ENCODE measurements around the gene FPGS.
"Not testable (repeated sequence)": the region's sequence is repeated elsewhere in the genome, so short reads cannot be mapped to it uniquely, and the experiment has no call there.

FPGS gene

GRCh38 chr9:127832248-127832647, 29.6 kb downstream of the FPGS start:
- in situ Hi-C loops (cut with MboI; ENCODE audit: low sequenced_read_pairs) = no loop called here

GRCh38 chr9:127833555-127833954, 30.9 kb downstream of the FPGS start:
- in situ Hi-C loops (cut with MboI; ENCODE audit: low sequenced_read_pairs) = no loop called here

- in situ Hi-C loops (cut with MboI; ENCODE audit: low sequenced_read_pairs) = no loop called here
These were observed 33.4 kb downstream of the FPGS start for GRCh38 chr9:127835991-127836516.

GRCh38 chr9:127836561-127836960, 33.9 kb downstream of the FPGS start:
- in situ Hi-C loops (cut with MboI; ENCODE audit: low sequenced_read_pairs) = not testable (repeated sequence)

GRCh38 chr9:127837346-127837745, 34.7 kb downstream of the FPGS start:
- in situ Hi-C loops (cut with MboI; ENCODE audit: low sequenced_read_pairs) = no loop called here

GRCh38 chr9:127838375-127839078, 35.8 kb downstream of the FPGS start:
- in situ Hi-C loops (cut with MboI; ENCODE audit: low sequenced_read_pairs) = no loop called here

- in situ Hi-C loops (cut with MboI; ENCODE audit: low sequenced_read_pairs) = no loop called here
These were observed 38.6 kb downstream of the FPGS start for GRCh38 chr9:127841087-127841835.

- in situ Hi-C loops (cut with MboI; ENCODE audit: low sequenced_read_pairs) = no loop called here
These were observed 42.2 kb downstream of the FPGS start for GRCh38 chr9:127844821-127845359.

- in situ Hi-C loops (cut with MboI; ENCODE audit: low sequenced_read_pairs) = not testable (repeated sequence)
These were observed 42.9 kb downstream of the FPGS start for GRCh38 chr9:127845619-127846018.

GRCh38 chr9:127846443-127847177, 43.9 kb downstream of the FPGS start:
- in situ Hi-C loops (cut with MboI; ENCODE audit: low sequenced_read_pairs) = no loop called here

- in situ Hi-C loops (cut with MboI; ENCODE audit: low sequenced_read_pairs) = no loop called here
These were observed 44.5 kb downstream of the FPGS start for GRCh38 chr9:127847178-127847510.

GRCh38 chr9:127847833-127848755, 45.4 kb downstream of the FPGS start:
- in situ Hi-C loops (cut with MboI; ENCODE audit: low sequenced_read_pairs) = no loop called here

GRCh38 chr9:127848756-127849504, 46.2 kb downstream of the FPGS start:
- in situ Hi-C loops (cut with MboI; ENCODE audit: low sequenced_read_pairs) = no loop called here

GRCh38 chr9:127850286-127850830, 47.7 kb downstream of the FPGS start:
- in situ Hi-C loops (cut with MboI; ENCODE audit: low sequenced_read_pairs) = no loop called here

GRCh38 chr9:127852829-127853228, 50.1 kb downstream of the FPGS start:
- in situ Hi-C loops (cut with MboI; ENCODE audit: low sequenced_read_pairs) = no loop called here

- in situ Hi-C loops (cut with MboI; ENCODE audit: low sequenced_read_pairs) = no loop called here
These were observed 50.9 kb downstream of the FPGS start for GRCh38 chr9:127853312-127854183.

- in situ Hi-C loops (cut with MboI; ENCODE audit: low sequenced_read_pairs) = no loop called here
These were observed 51.6 kb downstream of the FPGS start, which contains the start of gene ENG for GRCh38 chr9:127854184-127854806. ENG (minus strand) TSS chr9:127854658; CDS start chr9:127854355, 303 bp downstream.

GRCh38 chr9:127854960-127855359, 52.3 kb downstream of the FPGS start:
- in situ Hi-C loops (cut with MboI; ENCODE audit: low sequenced_read_pairs) = no loop called here
